Calu3 (cell line): ENCODE results near the gene RAB6B. TPM values are rescaled to one million over a fixed set of nuclear protein-coding genes. Genes with fewer than 3 reads are reported as not detected.

Experiments used
- BruUV-seq: library from RNA; stranded (reverse); fragments of 400-500 nt; replicated peaks from 2 replicates; lab custom pipeline; 2021; lab: Mats Ljungman, UMichigan
- CTCF ChIA-PET: fragments of 300-600 bp; sonication (Branson Sonifier 250); formaldehyde crosslinking; loops from one replicate; lab custom pipeline; 2022; ENCODE audit warnings: antibody characterized with exemption; lab: Charles Lee
- DNase-seq: peaks from one replicate; pipeline ENCODE4 v3.0.0; 2022
- H3K27ac Mint-ChIP-seq: one replicate; pipeline ENCODE4 v1.8.0; 2022; ENCODE audit warnings: mixed read lengths; ENCODE audit not compliant: unreplicated experiment
- H3K27me3 Mint-ChIP-seq: one replicate; pipeline ENCODE4 v1.8.0; 2022; ENCODE audit warnings: mixed read lengths; ENCODE audit not compliant: unreplicated experiment
- H3K36me3 Mint-ChIP-seq: one replicate; pipeline ENCODE4 v1.8.0; 2022; ENCODE audit warnings: mild to moderate bottlenecking, moderate library complexity, mixed read lengths; ENCODE audit not compliant: insufficient read depth, unreplicated experiment
- H3K4me1 Mint-ChIP-seq: one replicate; pipeline ENCODE4 v1.8.0; 2022; ENCODE audit warnings: mild to moderate bottlenecking, low read depth, mixed read lengths; ENCODE audit not compliant: unreplicated experiment
- H3K4me3 Mint-ChIP-seq: one replicate; pipeline ENCODE4 v1.8.0; 2022; ENCODE audit warnings: mild to moderate bottlenecking, low read depth, moderate library complexity, mixed read lengths; ENCODE audit not compliant: unreplicated experiment
- H3K9me3 Mint-ChIP-seq: one replicate; pipeline ENCODE4 v1.8.0; 2022; ENCODE audit warnings: low read depth, mixed read lengths; ENCODE audit not compliant: unreplicated experiment
- intact Hi-C: fragments of 100-400 bp; cut with micrococcal nuclease; formaldehyde crosslinking; loops from one replicate; pipeline ENCODE4 v1.10.0; 2022; ENCODE audit not compliant: unreplicated experiment
- total RNA-seq: library from RNA; stranded (reverse); gene quantifications from 2 replicates; pipeline ENCODE4 v1.2.3, GENCODE V29; 2022
- TF ChIP-seq, protein P1 (sequence below): fragments of 200-600 bp; IDR thresholded peaks from one replicate; pipeline ENCODE4 v1.8.0; 2022; ENCODE audit warnings: antibody characterized with exemption; ENCODE audit not compliant: unreplicated experiment

Gene RAB6B
- total RNA-seq, 1 experiment from 2014 or later, result 0.85 TPM

DNA sequence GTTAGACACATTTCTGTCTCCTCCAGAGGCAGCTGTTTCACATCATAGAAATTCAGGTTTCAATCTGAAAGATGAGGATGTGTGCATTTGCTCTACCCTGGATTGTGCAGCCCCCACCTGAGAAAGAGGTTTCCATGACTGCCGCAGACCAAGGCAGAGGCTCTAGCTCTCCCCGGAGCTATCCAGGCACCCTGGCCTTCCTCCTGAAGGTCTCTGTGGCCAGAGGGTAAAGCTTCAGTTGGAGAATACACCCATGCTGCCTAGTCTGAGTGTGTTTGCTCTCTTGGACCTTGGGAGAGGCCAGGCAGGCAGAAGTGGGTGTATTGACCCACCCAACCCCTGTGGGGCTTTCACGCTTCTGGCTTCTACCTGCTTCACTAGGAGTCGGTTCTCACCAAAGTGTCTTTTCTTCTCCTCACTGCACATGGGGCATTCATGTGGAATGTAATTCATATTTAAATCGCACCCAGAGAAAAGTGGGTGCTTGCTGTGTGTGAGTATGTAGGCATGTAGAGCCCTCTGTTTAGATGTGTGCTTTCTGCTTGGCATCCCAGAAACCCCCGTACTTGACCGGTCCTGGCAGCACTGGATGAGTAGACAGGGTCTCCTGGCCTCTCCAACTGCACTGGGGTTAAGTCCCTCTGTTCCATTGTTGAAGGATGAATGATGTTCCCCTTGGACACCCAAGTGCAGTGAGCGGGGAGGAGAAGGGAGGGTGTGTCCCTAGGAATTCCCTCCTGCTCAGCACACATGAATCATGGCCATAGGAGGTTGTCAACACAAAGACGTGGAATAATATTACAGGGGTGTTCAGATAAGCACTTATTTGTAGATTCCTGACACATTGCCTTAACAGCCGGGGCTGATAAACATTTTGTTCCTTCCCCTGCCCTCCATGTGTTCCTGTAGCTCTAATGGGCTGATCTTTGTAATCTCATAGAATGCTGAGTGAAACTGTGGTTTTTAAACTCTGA lies 20.3 kb upstream of the RAB6B start:
- Mint-ChIP-seq H3K36me3 (no peaks in the 10 kb centered on the region), H3K4me3 (no peak overlapping the region), H3K9me3 (no peaks in the 10 kb centered on the region), H3K4me1 (no peaks in the 10 kb centered on the region), H3K27ac (no peak overlapping the region), H3K27me3 (peaks cover 57% of the 10 kb centered on the region)
- DNase-seq, result no peak
- TF ChIP-seq, protein P1, sequence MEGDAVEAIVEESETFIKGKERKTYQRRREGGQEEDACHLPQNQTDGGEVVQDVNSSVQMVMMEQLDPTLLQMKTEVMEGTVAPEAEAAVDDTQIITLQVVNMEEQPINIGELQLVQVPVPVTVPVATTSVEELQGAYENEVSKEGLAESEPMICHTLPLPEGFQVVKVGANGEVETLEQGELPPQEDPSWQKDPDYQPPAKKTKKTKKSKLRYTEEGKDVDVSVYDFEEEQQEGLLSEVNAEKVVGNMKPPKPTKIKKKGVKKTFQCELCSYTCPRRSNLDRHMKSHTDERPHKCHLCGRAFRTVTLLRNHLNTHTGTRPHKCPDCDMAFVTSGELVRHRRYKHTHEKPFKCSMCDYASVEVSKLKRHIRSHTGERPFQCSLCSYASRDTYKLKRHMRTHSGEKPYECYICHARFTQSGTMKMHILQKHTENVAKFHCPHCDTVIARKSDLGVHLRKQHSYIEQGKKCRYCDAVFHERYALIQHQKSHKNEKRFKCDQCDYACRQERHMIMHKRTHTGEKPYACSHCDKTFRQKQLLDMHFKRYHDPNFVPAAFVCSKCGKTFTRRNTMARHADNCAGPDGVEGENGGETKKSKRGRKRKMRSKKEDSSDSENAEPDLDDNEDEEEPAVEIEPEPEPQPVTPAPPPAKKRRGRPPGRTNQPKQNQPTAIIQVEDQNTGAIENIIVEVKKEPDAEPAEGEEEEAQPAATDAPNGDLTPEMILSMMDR, result no peak
- BruUV-seq, result no TSS peak
- intact Hi-C loops, result no loop called here
- CTCF ChIA-PET, result no interaction called here

DNA sequence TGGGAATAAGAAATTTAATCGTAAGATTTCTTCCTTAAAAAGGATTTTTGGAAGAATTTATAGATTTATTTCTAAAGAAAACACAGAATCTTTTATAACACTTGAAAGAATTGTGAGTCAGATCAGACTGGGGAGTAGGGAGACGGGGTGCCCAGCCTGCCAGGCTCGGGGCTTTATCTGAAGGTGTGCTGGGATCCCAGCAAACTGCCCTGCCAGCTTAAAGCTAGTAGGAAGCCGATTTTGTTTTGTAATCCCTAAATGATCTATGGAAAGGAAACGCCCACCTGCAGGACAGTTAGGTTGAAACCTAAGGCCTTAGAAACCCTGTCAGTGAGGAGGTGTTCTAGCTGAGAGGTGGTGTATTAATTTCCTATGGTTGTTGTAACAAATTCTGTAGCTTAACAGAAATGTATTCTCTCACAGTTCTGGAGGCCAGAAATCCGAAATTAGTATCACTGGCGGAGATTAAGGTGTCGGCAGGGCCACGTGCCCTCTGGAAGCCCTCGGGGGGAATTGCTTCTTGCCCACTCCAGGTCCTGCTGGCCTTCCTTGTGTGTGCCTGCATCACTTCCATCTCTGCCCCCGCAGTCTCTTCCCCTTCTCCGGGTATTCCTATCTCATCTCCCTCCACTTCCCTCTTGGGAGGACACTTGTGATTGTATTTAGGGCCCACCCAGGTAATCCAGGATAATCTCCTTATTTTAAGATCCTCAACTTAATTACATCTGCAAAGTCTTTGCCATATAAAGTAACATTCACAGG lies 19.3 kb upstream of the RAB6B start:
- CTCF ChIA-PET, result no interaction called here
- TF ChIP-seq, protein P1, result no peak
- no peak overlapping the region for H3K27ac Mint-ChIP-seq
- no peak for DNase-seq
- no peaks in the 10 kb centered on the region for H3K9me3 Mint-ChIP-seq
- H3K27me3 Mint-ChIP-seq, result peaks cover 48% of the 10 kb centered on the region
- no peak overlapping the region for H3K4me3 Mint-ChIP-seq
- H3K36me3 Mint-ChIP-seq, result no peaks in the 10 kb centered on the region
- no TSS peak for BruUV-seq
- no peaks in the 10 kb centered on the region for H3K4me1 Mint-ChIP-seq
- intact Hi-C loops, result no loop called here

DNA sequence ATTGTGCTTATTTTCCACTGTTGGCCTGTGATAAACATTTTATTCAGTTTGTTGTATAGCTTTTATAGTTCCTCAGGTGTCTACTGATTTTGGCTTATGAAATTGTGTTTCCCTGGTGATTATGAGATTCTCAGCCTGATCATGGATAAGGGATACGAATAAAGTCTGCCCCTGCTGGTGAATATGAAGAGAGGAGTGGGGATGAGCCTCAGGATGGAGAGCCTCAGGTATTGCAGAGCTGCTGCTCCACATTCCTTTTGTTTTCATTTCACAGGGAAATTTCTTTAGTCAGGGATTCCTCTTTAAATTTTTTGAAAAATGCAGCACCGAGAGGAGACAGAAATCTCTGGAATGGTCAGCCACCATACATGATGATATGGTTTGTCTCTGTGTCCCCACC lies 14.7 kb upstream of the RAB6B start:
- BruUV-seq, result no TSS peak
- Mint-ChIP-seq H3K4me3 (no peak overlapping the region), H3K27ac (no peak overlapping the region), H3K36me3 (no peaks in the 10 kb centered on the region), H3K4me1 (no peaks in the 10 kb centered on the region), H3K27me3 (peaks cover 21% of the 10 kb centered on the region), H3K9me3 (no peaks in the 10 kb centered on the region)
- CTCF ChIA-PET, result interaction anchor here (0.8 to 1.1 kb wide), 2 partner anchors 9 to 42 kb away, joined by 3 read pairs; no protein-coding TSS in a partner anchor
- DNase-seq, result no peak
- intact Hi-C loops, result no loop called here
- TF ChIP-seq, protein P1, result no peak

DNA sequence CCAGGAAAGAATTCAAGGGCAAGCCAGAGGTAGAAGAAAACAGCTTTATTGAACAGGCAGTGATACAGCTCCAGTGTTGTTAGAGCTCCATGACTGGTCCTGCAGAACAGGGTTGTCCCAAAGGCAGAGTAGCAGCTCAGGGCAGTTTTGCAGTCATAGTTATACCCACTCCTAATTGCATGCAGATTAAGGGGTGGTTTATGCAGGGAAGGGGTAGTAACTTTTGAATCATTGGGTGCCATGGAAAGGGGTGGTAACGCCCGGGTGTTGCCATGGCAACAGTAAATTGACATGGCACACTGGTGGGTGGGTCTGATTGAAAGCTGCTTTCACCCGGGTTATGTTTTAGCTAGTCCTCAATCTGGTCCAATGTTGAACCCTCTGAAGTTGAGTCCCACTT lies 9.7 kb upstream of the RAB6B start:
- no peaks in the 10 kb centered on the region for H3K36me3 Mint-ChIP-seq
- intact Hi-C loops, result no loop called here
- peaks cover 62% of the 10 kb centered on the region for H3K27me3 Mint-ChIP-seq
- H3K9me3 Mint-ChIP-seq, result no peaks in the 10 kb centered on the region
- no peaks in the 10 kb centered on the region for H3K4me1 Mint-ChIP-seq
- no peak overlapping the region for H3K4me3 Mint-ChIP-seq
- TF ChIP-seq, protein P1, result no peak
- no TSS peak for BruUV-seq
- CTCF ChIA-PET, result interaction anchor here (0.6 kb wide), 1 partner anchor 633 kb away, joined by 4 read pairs; no protein-coding TSS in a partner anchor
- H3K27ac Mint-ChIP-seq, result no peak overlapping the region
- DNase-seq, result no peak
